A549 (cell line): Measurements from ENCODE around the gene ARL15.

Experiments used
- POLR2AphosphoS2 ChIP-seq: conservative IDR thresholded peaks from 2 replicates; pipeline ENCODE4 v1.6.1; 2012; ENCODE audit warnings: low read length, improper control_type of control experiment, inconsistent platforms
- RAD21 ChIP-seq, 2 experiments: fragments of >200 bp in 1 of 2; sonication (Bioruptor Twin) in 1 of 2; formaldehyde crosslinking in 1 of 2; IDR thresholded peaks in 1 of 2; conservative IDR thresholded peaks in 1 of 2; 2 replicates in 1 of 2; 3 replicates in 1 of 2; pipeline ENCODE4 v1.6.1; 2012 to 2018; ENCODE audit warnings: inconsistent platforms in 1 of 2

DNA sequence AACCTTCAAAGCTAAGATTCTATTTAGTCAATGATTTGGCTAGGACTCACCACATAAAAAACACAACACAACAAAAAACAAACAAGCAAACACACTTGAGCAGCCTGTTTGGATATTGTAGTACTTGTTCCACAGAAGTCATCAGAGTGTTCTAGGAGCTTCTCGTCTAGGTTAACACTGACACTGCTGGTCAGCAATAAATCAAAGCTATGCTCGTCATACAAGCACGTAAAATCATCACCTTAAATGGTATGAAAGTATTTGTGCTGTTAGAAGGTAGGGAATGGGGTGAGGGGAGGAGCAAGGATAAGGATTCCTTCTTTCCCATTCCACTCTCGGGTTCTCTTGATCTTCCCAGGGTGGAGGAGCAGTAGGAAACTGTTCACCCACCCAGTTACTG is 88.0 kb downstream of the ARL15 start:
- no peak for TF ChIP-seq RAD21 (conservative IDR thresholded peaks at IDR 0.05 in 1 of 2, IDR thresholded peaks at IDR 0.05 in 1 of 2)
- no peak for TF ChIP-seq POLR2AphosphoS2
